Esophagus squamous epithelium (tissue), 5 donors: Measurements from ENCODE around the gene ELAVL2. TPM values are rescaled to one million over a fixed set of nuclear protein-coding genes. Genes with fewer than 3 reads are reported as not detected.

Source experiments
- DNase-seq: peaks from one replicate; lab custom pipeline; 2025; lab: John Stamatoyannopoulos, UW
- H3K27ac ChIP-seq, 4 donors: fragments of 200-600 bp; sonication (generic); one replicate each; pipeline ENCODE4 v1.5.1; 2016 to 2019; ENCODE audit warnings: mild to moderate bottlenecking in 1 of 4
- H3K27me3 ChIP-seq, 4 donors: fragments of 200-600 bp; sonication (generic); 1 replicate in 3 of 4; 2 replicates in 1 of 4; pipeline versions ENCODE4 v1.5.1 to v1.6.0; 2017 to 2021; ENCODE audit warnings: antibody characterized with exemption in 1 of 4
- H3K36me3 ChIP-seq, 3 donors: fragments of 200-600 bp; sonication (generic); one replicate each; pipeline ENCODE4 v1.5.1; 2016 to 2019
- H3K4me1 ChIP-seq, 3 donors: fragments of 200-600 bp; sonication (generic); one replicate each; pipeline ENCODE4 v1.5.1; 2017 to 2019
- H3K4me3 ChIP-seq, 4 donors: fragments of 200-600 bp; sonication (generic); 1 replicate in 3 of 4; 2 replicates in 1 of 4; pipeline ENCODE4 v1.5.1; 2016 to 2019; ENCODE audit warnings: mild to moderate bottlenecking in 2 of 4, moderate library complexity in 1 of 4
- H3K9me3 ChIP-seq, 3 donors: fragments of 200-600 bp; sonication (generic); one replicate each; pipeline ENCODE4 v1.5.1; 2016 to 2019
- CTCF ChIP-seq, 6 experiments: fragments of 450-650 bp in 4 of 6; fragments of 200-600 bp in 2 of 6; sonication (generic) in 2 of 6; IDR thresholded peaks; one replicate each; pipeline ENCODE4 v1.5.1; 2016 to 2019; ENCODE audit warnings: antibody characterized with exemption in 6 of 6, mild to moderate bottlenecking in 4 of 6, moderate library complexity in 4 of 6
- POLR2A ChIP-seq, 4 donors: fragments of 450-650 bp; IDR thresholded peaks; one replicate each; pipeline ENCODE4 v1.6.1; 2017; ENCODE audit warnings: antibody characterized with exemption in 4 of 4, mild to moderate bottlenecking in 4 of 4, moderate library complexity in 3 of 4
- WGBS, 2 donors: methylation state at CpG; one replicate each; pipeline ENCODE4 v1.1.5; 2018; 5-methylcytosine and 5-hydroxymethylcytosine counted together
- intact Hi-C: fragments of 100-400 bp; cut with DNase I; formaldehyde crosslinking; loops from one replicate; pipeline ENCODE4 v1.15.0; 2022
- total RNA-seq, 4 donors: library from RNA; depleted of rRNA; stranded (reverse); fragments of >200 nt; gene quantifications; one replicate each; pipeline ENCODE4 v1.1.0, GENCODE V29; 2016
- donor health status: DM: yes; HTN: yes; CAD: no.

Gene ELAVL2
- total RNA-seq, 4 donors from 2014 or later, result 0.29 to 0.97 (median 0.95) TPM; not detected in 1

GRCh38 chr9:23830929-23831730 is 5.1 kb upstream of the ELAVL2 start:
- Histone ChIP-seq H3K4me3 (no peak overlapping the region), H3K27ac (no peak overlapping the region), H3K27me3 (peaks cover 0 to 77% (median 2%) of the 10 kb centered on the region in 4 donors), H3K9me3 (no peaks in the 10 kb centered on the region), H3K36me3 (no peaks in the 10 kb centered on the region), H3K4me1 (peaks cover 0 to 8% (median 0%) of the 10 kb centered on the region in 3 donors)
- DNase-seq, result no peak
- 4 to 10% methylated on average over 24 to 26 of the region's 28 CpGs for WGBS, 2 donors
- intact Hi-C loops, result no loop called here
- no peak for TF ChIP-seq POLR2A (IDR thresholded peaks at IDR 0.05)
- TF ChIP-seq CTCF (IDR thresholded peaks at IDR 0.05), result no peak

- no peaks in the 10 kb centered on the region for H3K36me3 ChIP-seq
- no peak for TF ChIP-seq POLR2A (IDR thresholded peaks at IDR 0.05)
- TF ChIP-seq CTCF (IDR thresholded peaks at IDR 0.05), result no peak
- intact Hi-C loops, result no loop called here
- WGBS, 2 donors, result 25 to 29% methylated on average over 5 of the region's 5 CpGs
- no peak overlapping the region for H3K4me3 ChIP-seq
- DNase-seq, result no peak
- no peaks in the 10 kb centered on the region for H3K9me3 ChIP-seq
- H3K27me3 ChIP-seq, result peaks cover 0 to 84% (median 2%) of the 10 kb centered on the region in 4 donors
- H3K4me1 ChIP-seq, result peaks cover 0 to 15% (median 0%) of the 10 kb centered on the region in 3 donors
- H3K27ac ChIP-seq, result no peak overlapping the region
These were observed 4.4 kb upstream of the ELAVL2 start for GRCh38 chr9:23830476-23830805.

GRCh38 chr9:23829580-23830475 is 3.8 kb upstream of the ELAVL2 start:
- H3K9me3 ChIP-seq, result no peaks in the 10 kb centered on the region
- peaks cover 0 to 90% (median 3%) of the 10 kb centered on the region in 4 donors for H3K27me3 ChIP-seq
- H3K4me1 ChIP-seq, result peaks cover 0 to 21% (median 2%) of the 10 kb centered on the region in 3 donors
- H3K4me3 ChIP-seq, result no peak overlapping the region
- WGBS, 2 donors, result 5 to 7% methylated on average over 22 of the region's 22 CpGs
- H3K27ac ChIP-seq, result no peak overlapping the region
- intact Hi-C loops, result no loop called here
- H3K36me3 ChIP-seq, result no peaks in the 10 kb centered on the region
- DNase-seq, result no peak
- no peak for TF ChIP-seq POLR2A (IDR thresholded peaks at IDR 0.05)

GRCh38 chr9:23825700-23826099 is 340 bp downstream of the ELAVL2 start:
- Histone ChIP-seq H3K4me1 (peaks cover 16 to 53% (median 17%) of the 10 kb centered on the region in 3 donors), H3K9me3 (no peaks in the 10 kb centered on the region), H3K36me3 (no peaks in the 10 kb centered on the region), H3K27me3 (peaks cover 7 to 100% (median 28%) of the 10 kb centered on the region in 4 donors), H3K27ac (no peak overlapping the region), H3K4me3 (peak overlapping the region; percentile 23 to 61 (median 38))
- DNase-seq, result no peak
- WGBS, 2 donors, result 3% methylated on average over 12 of the region's 12 CpGs
- no peak for TF ChIP-seq POLR2A (IDR thresholded peaks at IDR 0.05)
- TF ChIP-seq CTCF (IDR thresholded peaks at IDR 0.05), result no peak
- intact Hi-C loops, result no loop called here

- TF ChIP-seq POLR2A (IDR thresholded peaks at IDR 0.05) (no peak), CTCF (IDR thresholded peaks at IDR 0.05) (no peak)
- Histone ChIP-seq H3K36me3 (no peaks in the 10 kb centered on the region), H3K27me3 (peaks cover 7 to 100% (median 28%) of the 10 kb centered on the region in 4 donors), H3K9me3 (no peaks in the 10 kb centered on the region), H3K4me1 (peaks cover 16 to 56% (median 17%) of the 10 kb centered on the region in 3 donors), H3K4me3 (peak overlapping the region; percentile 23 to 61 (median 38)), H3K27ac (no peak overlapping the region)
- intact Hi-C loops, result no loop called here
- 4 to 9% methylated on average over 11 to 20 of the region's 25 CpGs for WGBS, 2 donors
- DNase-seq, result no peak
These were observed 1.0 kb downstream of the ELAVL2 start for GRCh38 chr9:23824830-23825591.
